Amniotic stem cell (primary cell): Measurements from ENCODE around the gene KIF26B.
"Not testable (repeated sequence)": the region's sequence is repeated elsewhere in the genome, so short reads cannot be mapped to it uniquely, and the experiment has no call there.

Experiments used
- DNase-seq: peaks from one replicate; lab custom pipeline; 2025; lab: John Stamatoyannopoulos, UW

Gene KIF26B

GRCh38 chr1:245325922-245326795 lies 171.4 kb downstream of the KIF26B start:
- no peak for DNase-seq

GRCh38 chr1:245327360-245327759 lies 172.6 kb downstream of the KIF26B start:
- no peak for DNase-seq

GRCh38 chr1:245327842-245328241 lies 173.1 kb downstream of the KIF26B start:
- DNase-seq = no peak

GRCh38 chr1:245330951-245331350 lies 176.2 kb downstream of the KIF26B start:
- DNase-seq = no peak

GRCh38 chr1:245332085-245332484 lies 177.3 kb downstream of the KIF26B start:
- DNase-seq = no peak

- DNase-seq = no peak
These were observed 177.7 kb downstream of the KIF26B start for GRCh38 chr1:245332513-245332912.

GRCh38 chr1:245334235-245334634 lies 179.4 kb downstream of the KIF26B start:
- no peak for DNase-seq

- DNase-seq = no peak
These were observed 180.2 kb downstream of the KIF26B start for GRCh38 chr1:245334827-245335490.

- DNase-seq = not testable (repeated sequence)
These were observed 180.9 kb downstream of the KIF26B start for GRCh38 chr1:245335684-245336083.

- no peak for DNase-seq
These were observed 181.6 kb downstream of the KIF26B start for GRCh38 chr1:245336149-245336983.

GRCh38 chr1:245336984-245337355 lies 182.2 kb downstream of the KIF26B start:
- not testable (repeated sequence) for DNase-seq

GRCh38 chr1:245337829-245338484 lies 183.2 kb downstream of the KIF26B start:
- no peak for DNase-seq

- no peak for DNase-seq
These were observed 183.7 kb downstream of the KIF26B start for GRCh38 chr1:245338485-245338877.

- DNase-seq = no peak
These were observed 187.0 kb downstream of the KIF26B start for GRCh38 chr1:245341743-245342142.

GRCh38 chr1:245345191-245345884 lies 190.6 kb downstream of the KIF26B start:
- DNase-seq = no peak

- no peak for DNase-seq
These were observed 193.8 kb downstream of the KIF26B start for GRCh38 chr1:245348626-245349025.

GRCh38 chr1:245353411-245353810 lies 198.6 kb downstream of the KIF26B start:
- no peak for DNase-seq

- DNase-seq = no peak
These were observed 199.4 kb downstream of the KIF26B start for GRCh38 chr1:245353915-245354775.

- DNase-seq = not testable (repeated sequence)
These were observed 201.3 kb downstream of the KIF26B start for GRCh38 chr1:245355851-245356630.
